Body of pancreas (tissue), 4 donors: ENCODE results near the gene CAMSAP1. TPM values are rescaled to one million over a fixed set of nuclear protein-coding genes. Genes with fewer than 3 reads are reported as not detected.

Experiments
- ATAC-seq: fragments of 150-250 bp; one replicate; pipeline ENCODE4 v1.9.1; 2016
- DNase-seq, 4 donors: peaks; one replicate each; pipeline ENCODE4 v3.0.0-alpha.2; 2019
- H3K27ac ChIP-seq, 4 donors: fragments of 200-600 bp; sonication (generic); 1 replicate in 3 of 4; 2 replicates in 1 of 4; pipeline versions ENCODE4 v1.5.1 to v1.6.1; 2016 to 2019; ENCODE audit warnings: mild to moderate bottlenecking in 1 of 4, mixed read lengths in 1 of 4, moderate library complexity in 1 of 4
- H3K27me3 ChIP-seq, 2 donors: fragments of 200-600 bp; sonication (generic); one replicate each; pipeline ENCODE4 v1.6.0; 2016; ENCODE audit warnings: mild to moderate bottlenecking in 1 of 2
- H3K36me3 ChIP-seq, 2 donors: fragments of 200-600 bp; sonication (generic); replicated peaks in 1 of 2; 2 replicates each; pipeline ENCODE4 v1.5.1; 2016; ENCODE audit warnings: low read depth in 2 of 2; ENCODE audit not compliant: insufficient read depth in 1 of 2
- H3K4me1 ChIP-seq: fragments of 200-600 bp; sonication (generic); one replicate; pipeline ENCODE4 v1.6.0; 2016
- H3K4me3 ChIP-seq, 2 donors: fragments of 200-600 bp; sonication (generic); 1 replicate in 1 of 2; 2 replicates in 1 of 2; pipeline ENCODE4 v1.5.1; 2016 to 2019
- H3K9me3 ChIP-seq, 3 donors: fragments of 200-600 bp; sonication (generic); 1 replicate in 2 of 3; 2 replicates in 1 of 3; pipeline ENCODE4 v1.5.1; 2016
- CTCF ChIP-seq, 7 experiments: fragments of 450-650 bp in 4 of 7; fragments of 200-600 bp in 3 of 7; sonication (generic) in 3 of 7; IDR thresholded peaks; one replicate each; pipeline ENCODE4 v1.5.1; 2016 to 2019; ENCODE audit warnings: antibody characterized with exemption in 7 of 7
- POLR2A ChIP-seq, 3 donors: fragments of 450-650 bp; IDR thresholded peaks; one replicate each; pipeline ENCODE4 v1.6.1; 2016; ENCODE audit warnings: antibody characterized with exemption in 3 of 3, mild to moderate bottlenecking in 2 of 3
- WGBS, 2 donors: methylation state at CpG; one replicate each; pipeline ENCODE4 v1.1.5; 2017; 5-methylcytosine and 5-hydroxymethylcytosine counted together
- intact Hi-C: fragments of 100-400 bp; cut with DNase I; formaldehyde crosslinking; loops from one replicate; pipeline ENCODE4 v1.15.1; 2023
- total RNA-seq, 2 donors: library from RNA; depleted of rRNA; stranded (reverse); fragments of >200 nt; gene quantifications; one replicate each; pipeline ENCODE4 v1.1.0, GENCODE V29; 2016

CAMSAP1 gene
- total RNA-seq, 2 donors from 2014 or later = 14.8 to 30.3 TPM

GRCh38 chr9:135847833-135848232, 59.5 kb downstream of the CAMSAP1 start:
- no peak overlapping the region for H3K4me3 ChIP-seq
- no peaks in the 10 kb centered on the region for H3K9me3 ChIP-seq
- TF ChIP-seq CTCF (IDR thresholded peaks at IDR 0.05) = no peak
- TF ChIP-seq POLR2A (IDR thresholded peaks at IDR 0.05) = no peak
- DNase-seq (no peak), ATAC-seq (no peak)
- intact Hi-C loops = no loop called here
- no peaks in the 10 kb centered on the region for H3K36me3 ChIP-seq
- 35 to 46% methylated on average over 1 of the region's 1 CpG for WGBS, 2 donors
- no peak overlapping the region for H3K27ac ChIP-seq
- no peaks in the 10 kb centered on the region for H3K4me1 ChIP-seq
- no peaks in the 10 kb centered on the region for H3K27me3 ChIP-seq

- no peaks in the 10 kb centered on the region for H3K36me3 ChIP-seq
- no peak overlapping the region for H3K27ac ChIP-seq
- DNase-seq (no peak), ATAC-seq (no peak)
- H3K27me3 ChIP-seq = no peaks in the 10 kb centered on the region
- WGBS, 2 donors = 87 to 90% methylated on average over 7 of the region's 7 CpGs
- H3K9me3 ChIP-seq = no peaks in the 10 kb centered on the region
- no peaks in the 10 kb centered on the region for H3K4me1 ChIP-seq
- H3K4me3 ChIP-seq = no peak overlapping the region
- TF ChIP-seq CTCF (IDR thresholded peaks at IDR 0.05) = no peak
- no peak for TF ChIP-seq POLR2A (IDR thresholded peaks at IDR 0.05)
- intact Hi-C loops = no loop called here
These were observed 66.8 kb downstream of the CAMSAP1 start for GRCh38 chr9:135840539-135840938.

GRCh38 chr9:135840107-135840506, 67.2 kb downstream of the CAMSAP1 start:
- 94 to 95% methylated on average over 7 to 9 of the region's 9 CpGs for whole genome bisulfite sequencing, 2 donors
- Histone ChIP-seq H3K27ac (no peak overlapping the region), H3K4me3 (no peak overlapping the region), H3K4me1 (no peaks in the 10 kb centered on the region), H3K36me3 (no peaks in the 10 kb centered on the region), H3K27me3 (no peaks in the 10 kb centered on the region), H3K9me3 (no peaks in the 10 kb centered on the region)
- intact Hi-C loops = no loop called here
- DNase-seq (no peak), ATAC-seq (no peak)
- TF ChIP-seq CTCF (IDR thresholded peaks at IDR 0.05) (no peak), POLR2A (IDR thresholded peaks at IDR 0.05) (no peak)

GRCh38 chr9:135839516-135839915, 67.8 kb downstream of the CAMSAP1 start:
- intact Hi-C loops = no loop called here
- TF ChIP-seq CTCF (IDR thresholded peaks at IDR 0.05) (no peak), POLR2A (IDR thresholded peaks at IDR 0.05) (no peak)
- Histone ChIP-seq H3K27me3 (no peaks in the 10 kb centered on the region), H3K36me3 (no peaks in the 10 kb centered on the region), H3K9me3 (no peaks in the 10 kb centered on the region), H3K4me3 (no peak overlapping the region), H3K4me1 (no peaks in the 10 kb centered on the region), H3K27ac (no peak overlapping the region)
- DNase-seq (no peak), ATAC-seq (no peak)
- 94 to 96% methylated on average over 4 to 11 of the region's 11 CpGs for WGBS, 2 donors

- no peak for ATAC-seq
- no peaks in the 10 kb centered on the region for H3K27me3 ChIP-seq
- intact Hi-C loops = no loop called here
- H3K9me3 ChIP-seq = no peaks in the 10 kb centered on the region
- 90% methylated on average over 10 of the region's 10 CpGs; no CpG with 5 or more reads in 1 of the 2 donors for WGBS, 2 donors
- no peak overlapping the region for H3K4me3 ChIP-seq
- TF ChIP-seq CTCF (IDR thresholded peaks at IDR 0.05) (no peak), POLR2A (IDR thresholded peaks at IDR 0.05) (no peak)
- H3K4me1 ChIP-seq = no peaks in the 10 kb centered on the region
- H3K36me3 ChIP-seq = no peaks in the 10 kb centered on the region
- no peak overlapping the region for H3K27ac ChIP-seq
- no peak for DNase-seq
These were observed 72.2 kb downstream of the CAMSAP1 start for GRCh38 chr9:135835131-135835530.
